Muscle layer of duodenum (tissue), 2 donors: ENCODE results near the gene CATSPER4.
A peak's percentile ranks its signal among the peaks of the same experiment; 100 is the strongest.

ENCODE experiments used
- H3K27ac ChIP-seq: one replicate; pipeline ENCODE4 v1.7.0; 2013; ENCODE audit warnings: mild to moderate bottlenecking, low read length
- H3K27me3 ChIP-seq: one replicate; pipeline ENCODE4 v1.7.0; 2013; ENCODE audit warnings: low read depth, mild to moderate bottlenecking, control low read depth, low read length
- H3K36me3 ChIP-seq, 2 donors: one replicate each; pipeline ENCODE4 v1.7.0; 2013; ENCODE audit warnings: low read length in 2 of 2, control low read depth in 1 of 2, mild to moderate bottlenecking in 1 of 2; ENCODE audit not compliant: insufficient read depth in 2 of 2, control insufficient read depth in 1 of 2
- H3K4me1 ChIP-seq, 2 donors: one replicate each; pipeline ENCODE4 v1.7.0; 2013; ENCODE audit warnings: low read length in 2 of 2, mild to moderate bottlenecking in 2 of 2, control low read depth in 1 of 2, moderate library complexity in 1 of 2; ENCODE audit not compliant: insufficient read depth in 2 of 2, control insufficient read depth in 1 of 2
- H3K4me3 ChIP-seq, 2 donors: one replicate each; pipeline ENCODE4 v1.7.0; 2013; ENCODE audit warnings: low read length in 2 of 2, low read depth in 1 of 2, mild to moderate bottlenecking in 1 of 2
- H3K9me3 ChIP-seq, 2 donors: one replicate each; pipeline ENCODE4 v1.7.0; 2013; ENCODE audit warnings: low read length in 2 of 2, control low read depth in 1 of 2, mild to moderate bottlenecking in 1 of 2; ENCODE audit not compliant: control insufficient read depth in 1 of 2
- donor health status: healthy.

The CATSPER4 gene

GRCh38 chr1:26158908-26159742 is 31.3 kb upstream of the CATSPER4 start, which contains the start of gene FAM110D:
Gene FAM110D, plus strand, starts transcription at chr1:26159079. Its CDS starts 2,213 bp downstream, at chr1:26161292.
- Histone ChIP-seq H3K4me1 (peaks cover 0 to 18% of the 10 kb centered on the region in 2 donors), H3K36me3 (no peaks in the 10 kb centered on the region), H3K27ac (no peak within 1 kb of the TSS), H3K9me3 (no peaks in the 10 kb centered on the region), H3K4me3 (peak within 1 kb of the TSS in 1 of 2 donors; percentile 35), H3K27me3 (peaks cover 8% of the 10 kb centered on the region)

GRCh38 chr1:26159743-26160039 is 30.7 kb upstream of the CATSPER4 start:
- Histone ChIP-seq H3K27ac (no peak overlapping the region), H3K36me3 (no peaks in the 10 kb centered on the region), H3K4me3 (peak overlapping the region in 1 of 2 donors; percentile 35), H3K4me1 (peaks cover 0 to 18% of the 10 kb centered on the region in 2 donors), H3K9me3 (no peaks in the 10 kb centered on the region), H3K27me3 (peaks cover 8% of the 10 kb centered on the region)

- no peaks in the 10 kb centered on the region for H3K9me3 ChIP-seq
- no peak overlapping the region for H3K27ac ChIP-seq
- H3K27me3 ChIP-seq: peaks cover 8% of the 10 kb centered on the region
- H3K4me3 ChIP-seq: peak overlapping the region; percentile 4 to 71
- H3K36me3 ChIP-seq: no peaks in the 10 kb centered on the region
- peaks cover 0 to 18% of the 10 kb centered on the region in 2 donors for H3K4me1 ChIP-seq
Measured at GRCh38 chr1:26160527-26161414, 29.6 kb upstream of the CATSPER4 start.

GRCh38 chr1:26161415-26162219 is 28.8 kb upstream of the CATSPER4 start:
- no peak overlapping the region for H3K27ac ChIP-seq
- H3K4me1 ChIP-seq: peaks cover 0 to 18% of the 10 kb centered on the region in 2 donors
- H3K4me3 ChIP-seq: peak overlapping the region; percentile 44 to 71
- H3K36me3 ChIP-seq: no peaks in the 10 kb centered on the region
- H3K9me3 ChIP-seq: no peaks in the 10 kb centered on the region
- H3K27me3 ChIP-seq: peaks cover 8% of the 10 kb centered on the region

GRCh38 chr1:26162220-26162709 is 28.1 kb upstream of the CATSPER4 start:
- H3K27ac ChIP-seq: no peak overlapping the region
- H3K36me3 ChIP-seq: no peaks in the 10 kb centered on the region
- H3K4me3 ChIP-seq: peak overlapping the region; percentile 44 to 71
- peaks cover 8% of the 10 kb centered on the region for H3K27me3 ChIP-seq
- H3K9me3 ChIP-seq: no peaks in the 10 kb centered on the region
- H3K4me1 ChIP-seq: peaks cover 0 to 18% of the 10 kb centered on the region in 2 donors

DNA sequence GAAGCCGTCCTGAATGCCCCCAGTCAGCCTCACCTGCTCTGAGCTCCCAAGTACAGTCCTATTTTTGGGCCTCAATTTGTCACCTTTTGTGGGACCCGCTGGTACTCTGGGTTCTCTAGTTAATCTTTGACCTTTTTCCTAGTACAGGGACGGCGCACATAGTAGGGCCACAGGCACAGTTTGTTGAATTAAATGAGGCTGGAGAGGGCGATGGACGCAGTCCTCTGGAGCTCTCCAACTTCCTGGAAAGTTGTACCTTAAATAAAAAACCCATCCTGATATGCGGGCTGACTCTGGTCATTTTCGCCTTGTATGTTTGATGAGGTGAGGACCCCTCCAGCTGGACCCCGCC is 26.7 kb upstream of the CATSPER4 start:
- no peaks in the 10 kb centered on the region for H3K27me3 ChIP-seq
- H3K27ac ChIP-seq: no peak overlapping the region
- no peaks in the 10 kb centered on the region for H3K36me3 ChIP-seq
- H3K4me3 ChIP-seq: peak overlapping the region; percentile 21 to 56
- peaks cover 0 to 18% of the 10 kb centered on the region in 2 donors for H3K4me1 ChIP-seq
- H3K9me3 ChIP-seq: no peaks in the 10 kb centered on the region

DNA sequence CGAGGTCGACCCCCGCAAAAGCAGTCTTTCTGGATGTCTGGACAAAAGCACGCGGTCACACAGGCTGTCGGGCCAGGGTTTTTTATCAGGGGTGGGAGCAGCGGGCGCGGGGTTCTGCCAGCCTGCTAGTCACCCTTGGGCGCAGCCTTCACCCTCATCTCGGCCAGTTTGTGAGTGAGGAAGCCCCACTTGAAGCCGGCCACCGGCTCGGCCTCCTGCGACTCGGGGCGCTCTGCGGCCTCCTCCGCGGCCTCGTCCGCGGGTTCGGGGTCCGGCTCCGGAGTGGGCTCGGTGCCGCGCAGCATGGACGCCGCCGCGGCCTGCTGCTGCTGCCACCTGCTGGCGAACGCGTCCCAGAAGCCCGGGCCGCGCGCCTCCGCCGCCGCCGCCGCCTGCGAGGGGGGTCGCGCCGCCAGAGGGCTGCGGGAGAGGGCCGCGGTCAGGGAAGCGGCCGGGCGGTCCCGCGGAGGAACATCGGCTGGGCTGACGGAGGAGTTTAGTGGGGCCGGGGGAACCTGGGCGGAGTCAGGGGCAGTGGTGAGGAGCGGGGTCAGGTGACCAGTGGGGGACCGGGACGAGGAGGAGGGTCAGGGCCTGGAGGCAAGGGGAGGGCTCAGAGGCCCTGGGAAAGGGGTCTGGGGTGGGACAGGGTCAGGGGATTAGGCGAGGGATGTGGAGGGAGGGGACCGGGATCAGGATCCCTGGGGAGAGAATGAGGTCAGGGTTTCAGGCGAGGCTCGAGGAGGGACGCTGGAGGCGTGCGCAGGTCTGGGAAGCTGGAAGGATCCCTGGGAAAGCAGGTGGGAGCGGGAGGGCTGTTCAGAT is 26.2 kb upstream of the CATSPER4 start:
- Histone ChIP-seq H3K36me3 (no peaks in the 10 kb centered on the region), H3K27me3 (no peaks in the 10 kb centered on the region), H3K27ac (no peak overlapping the region), H3K9me3 (no peaks in the 10 kb centered on the region), H3K4me1 (peaks cover 2 to 21% of the 10 kb centered on the region in 2 donors), H3K4me3 (peak overlapping the region; percentile 21 to 56)

DNA sequence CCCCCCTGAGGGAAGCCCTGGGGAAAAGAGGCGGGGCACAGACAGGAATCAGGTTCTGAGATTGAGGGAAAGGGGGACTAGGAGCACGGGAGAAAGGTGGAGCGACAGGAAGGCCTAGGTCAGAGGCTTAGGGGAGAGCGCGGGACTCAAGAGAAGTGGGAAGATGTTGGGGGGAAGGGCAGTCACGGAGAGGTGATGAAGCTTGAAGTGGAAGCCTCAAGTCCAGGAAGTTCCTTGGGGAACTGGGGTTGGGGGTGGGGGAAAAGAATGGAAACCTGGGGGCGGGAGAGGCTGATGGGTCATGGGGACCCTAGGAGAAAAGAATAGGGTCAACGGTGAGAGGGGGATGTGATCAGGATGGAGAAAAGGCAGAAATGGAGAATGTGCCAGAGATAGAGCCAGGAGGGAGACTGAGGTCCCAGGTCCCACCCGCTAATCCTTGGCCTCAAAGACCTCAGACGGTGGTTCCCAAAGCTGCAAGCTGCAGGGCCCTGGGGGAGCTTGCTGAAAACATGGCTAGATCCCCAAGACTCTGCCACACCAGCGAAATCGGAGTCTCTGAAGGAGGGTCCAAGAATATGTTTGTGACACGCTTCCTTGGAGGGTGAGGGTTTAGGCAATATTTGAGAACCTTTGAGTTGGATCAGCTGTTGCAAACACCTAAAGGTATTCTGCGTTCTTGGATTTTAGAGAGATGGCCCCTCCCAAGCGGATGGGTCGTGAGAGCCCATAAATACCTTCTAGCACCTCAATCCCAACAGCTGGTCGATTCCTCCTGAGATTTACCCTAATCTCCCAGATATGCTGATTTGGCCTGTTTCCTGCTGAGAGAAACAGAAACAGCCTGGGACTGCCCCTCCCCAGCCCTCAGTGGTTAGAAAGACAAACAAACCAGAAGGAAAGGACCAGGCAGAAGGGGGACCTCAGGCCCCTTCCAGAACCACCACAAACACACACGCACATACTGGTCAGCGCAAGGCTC is 25.2 kb upstream of the CATSPER4 start:
- H3K9me3 ChIP-seq: no peaks in the 10 kb centered on the region
- no peaks in the 10 kb centered on the region for H3K27me3 ChIP-seq
- H3K27ac ChIP-seq: no peak overlapping the region
- H3K36me3 ChIP-seq: no peaks in the 10 kb centered on the region
- H3K4me1 ChIP-seq: peaks cover 4 to 25% of the 10 kb centered on the region in 2 donors
- H3K4me3 ChIP-seq: peak overlapping the region in 1 of 2 donors; percentile 56

DNA sequence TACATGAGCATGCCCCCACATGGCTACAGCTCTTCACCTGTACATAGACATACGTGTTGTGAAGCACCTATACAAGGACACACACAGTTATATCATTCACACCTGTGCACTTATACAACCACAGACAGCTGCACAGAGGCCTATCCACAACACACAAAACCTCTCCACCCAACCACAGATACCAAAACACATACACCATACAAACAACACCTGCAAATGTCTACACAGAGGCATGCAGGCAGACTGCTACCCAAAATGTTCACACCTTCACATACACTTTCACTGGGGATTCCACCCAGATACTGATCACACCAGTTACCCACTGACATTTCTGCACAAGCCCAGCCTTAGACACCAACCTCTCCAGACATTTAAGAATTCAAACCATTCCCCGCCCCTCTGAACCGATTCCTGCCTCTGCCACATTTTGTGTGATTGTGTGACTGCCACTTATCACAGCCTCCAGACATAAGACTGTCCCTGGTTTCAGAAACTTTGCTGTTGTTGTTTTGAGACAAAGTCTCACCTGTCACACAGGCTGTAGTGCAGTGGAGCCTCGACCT is 23.6 kb upstream of the CATSPER4 start:
- no peaks in the 10 kb centered on the region for H3K9me3 ChIP-seq
- no peak overlapping the region for H3K27ac ChIP-seq
- no peaks in the 10 kb centered on the region for H3K27me3 ChIP-seq
- H3K4me3 ChIP-seq: no peak overlapping the region
- H3K36me3 ChIP-seq: no peaks in the 10 kb centered on the region
- H3K4me1 ChIP-seq: peaks cover 10 to 31% of the 10 kb centered on the region in 2 donors
